ENCODE data around the gene ZNF746. TPM values are rescaled to one million over a fixed set of nuclear protein-coding genes. Genes with fewer than 3 reads are reported as not detected.

The ZNF746 gene
- total RNA-seq, 1 donor from 2014 or later: 25.0 TPM

DNA sequence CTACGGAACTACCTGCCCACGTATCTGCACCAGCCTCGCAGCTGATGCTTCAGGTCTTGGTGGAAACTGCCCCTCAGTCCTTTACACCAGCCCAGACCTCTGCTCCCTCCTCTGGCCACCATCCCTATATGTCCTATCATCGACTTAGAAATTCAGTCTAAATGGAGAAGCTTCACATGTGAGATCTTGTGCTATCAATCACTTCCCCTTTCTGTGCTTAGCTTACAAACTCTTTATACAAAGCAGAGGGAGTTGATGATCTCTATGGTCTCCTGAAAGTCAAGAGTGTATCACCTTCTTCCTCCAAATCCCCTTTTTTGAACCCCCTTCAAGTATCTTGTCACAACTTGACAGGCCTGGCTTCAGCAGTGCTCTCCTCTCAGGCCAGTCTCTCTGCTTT lies 67.4 kb downstream of the ZNF746 start:
- DNase-seq (ENCODE audit: extremely low read depth, low read depth, low spot score): no peak

DNA sequence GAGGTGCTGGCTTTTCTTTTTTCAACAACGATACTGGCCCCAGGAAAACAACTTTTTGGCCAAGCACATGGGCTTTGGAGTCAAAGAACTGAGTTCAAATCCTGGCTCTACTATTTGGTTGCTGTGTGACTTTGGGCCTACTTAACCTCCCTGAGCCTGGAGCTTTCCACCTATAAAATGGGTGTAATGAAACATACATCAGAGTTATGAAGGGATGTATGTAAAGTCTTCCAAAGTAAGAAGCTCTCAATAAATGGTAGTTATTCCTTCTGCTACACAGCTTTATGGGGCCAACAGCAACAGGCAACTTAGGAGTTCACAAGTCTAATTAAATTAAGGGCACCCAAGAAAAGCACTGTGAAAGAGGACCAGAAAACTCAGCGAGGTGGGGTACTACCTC lies 69.7 kb downstream of the ZNF746 start:
- DNase-seq (ENCODE audit: extremely low read depth, low read depth, low spot score): no peak

- no peak for DNase-seq (ENCODE audit: extremely low read depth, low read depth, low spot score)
Measured at GRCh38 chr7:149427096-149427680, 70.4 kb downstream of the ZNF746 start.

- DNase-seq (ENCODE audit: extremely low read depth, low read depth, low spot score): no peak
Measured at GRCh38 chr7:149423449-149424110, 74.0 kb downstream of the ZNF746 start.

- DNase-seq (ENCODE audit: extremely low read depth, low read depth, low spot score): no peak
Measured at GRCh38 chr7:149422914-149423301, 74.7 kb downstream of the ZNF746 start.

Other genes with a start within 250 kb of the ZNF746 start
- 7.1 and 12.1 TPM in 2 replicates for gene ZNF783, start 235.6 kb downstream of the ZNF746 start, total RNA-seq
- 14.3 and 14.9 TPM in 2 replicates for gene ZNF777, start 36.7 kb downstream of the ZNF746 start, total RNA-seq